ENCODE data around the gene ALDH1L2.

Gene ALDH1L2

DNA sequence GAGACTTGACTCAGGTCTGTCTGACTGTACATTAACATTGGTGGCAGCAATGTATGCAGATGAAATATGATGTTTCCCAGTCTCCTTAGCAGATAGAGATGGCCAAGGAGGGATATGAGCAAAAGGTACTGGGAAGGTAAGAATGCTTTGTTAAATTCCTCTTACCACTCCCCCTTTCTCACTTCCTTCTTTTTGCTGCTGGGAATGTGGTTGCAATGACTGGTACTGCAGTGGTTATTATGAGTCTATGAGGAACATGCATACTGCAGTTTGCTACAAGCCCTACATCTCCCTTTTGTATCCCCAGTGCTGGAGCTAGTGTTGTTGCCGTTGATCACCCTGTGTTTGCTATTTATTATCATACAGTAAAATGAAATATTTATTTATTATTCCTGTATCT is 35.9 kb downstream of the ALDH1L2 start:
- Histone ChIP-seq H3K9ac (ENCODE audit: low read length) (no peak overlapping the region), H3K4me3 (ENCODE audit: low read depth, low read length, poor library complexity, severe bottlenecking) (no peak overlapping the region), H2AFZ (ENCODE audit: low read length) (no peak overlapping the region), H3K27ac (ENCODE audit: low read depth, low read length, poor library complexity, severe bottlenecking) (no peak overlapping the region), H3K4me1 (ENCODE audit: insufficient read depth, low read length, severe bottlenecking) (no peaks in the 10 kb centered on the region), H3K27me3 (ENCODE audit: insufficient read depth, low read length) (no peaks in the 10 kb centered on the region), H3K9me2 (ENCODE audit: low read depth, low read length) (no peaks in the 10 kb centered on the region), H3K4me2 (ENCODE audit: low read length) (no peak overlapping the region), H4K20me1 (ENCODE audit: insufficient read depth, low read length) (no peaks in the 10 kb centered on the region), H3F3A (ENCODE audit: insufficient read depth, low read length) (no peaks in the 10 kb centered on the region), H3K79me2 (ENCODE audit: insufficient read depth, low read length) (no peaks in the 10 kb centered on the region), H3K9me3 (ENCODE audit: low read length) (no peaks in the 10 kb centered on the region), H3K36me3 (ENCODE audit: insufficient read depth, low read length) (no peaks in the 10 kb centered on the region)
- no peak for TF ChIP-seq EZH2 (IDR thresholded peaks at IDR 0.05; ENCODE audit: borderline replicate concordance, low read length)
- TF ChIP-seq CTCF (IDR thresholded peaks at IDR 0.05; ENCODE audit: low read length), result no peak

- H3K9ac ChIP-seq (ENCODE audit: low read length), result no peak overlapping the region
- H3K27me3 ChIP-seq (ENCODE audit: insufficient read depth, low read length), result no peaks in the 10 kb centered on the region
- H2AFZ ChIP-seq (ENCODE audit: low read length), result no peak overlapping the region
- no peak overlapping the region for H3K27ac ChIP-seq (ENCODE audit: low read depth, low read length, poor library complexity, severe bottlenecking)
- TF ChIP-seq EZH2 (IDR thresholded peaks at IDR 0.05; ENCODE audit: borderline replicate concordance, low read length) (no peak), CTCF (IDR thresholded peaks at IDR 0.05; ENCODE audit: low read length) (no peak)
- H3K9me3 ChIP-seq (ENCODE audit: low read length), result no peaks in the 10 kb centered on the region
- no peaks in the 10 kb centered on the region for H3K79me2 ChIP-seq (ENCODE audit: insufficient read depth, low read length)
- H3K4me2 ChIP-seq (ENCODE audit: low read length), result no peak overlapping the region
- H3K4me3 ChIP-seq (ENCODE audit: low read depth, low read length, poor library complexity, severe bottlenecking), result no peak overlapping the region
- H3K36me3 ChIP-seq (ENCODE audit: insufficient read depth, low read length), result no peaks in the 10 kb centered on the region
- H4K20me1 ChIP-seq (ENCODE audit: insufficient read depth, low read length), result no peaks in the 10 kb centered on the region
- no peaks in the 10 kb centered on the region for H3K4me1 ChIP-seq (ENCODE audit: insufficient read depth, low read length, severe bottlenecking)
- H3K9me2 ChIP-seq (ENCODE audit: low read depth, low read length), result no peaks in the 10 kb centered on the region
- no peaks in the 10 kb centered on the region for H3F3A ChIP-seq (ENCODE audit: insufficient read depth, low read length)
These were observed 37.0 kb downstream of the ALDH1L2 start for GRCh38 chr12:105047308-105047707.

- Histone ChIP-seq H3K36me3 (ENCODE audit: insufficient read depth, low read length) (no peaks in the 10 kb centered on the region), H3F3A (ENCODE audit: insufficient read depth, low read length) (no peaks in the 10 kb centered on the region), H3K9me2 (ENCODE audit: low read depth, low read length) (no peaks in the 10 kb centered on the region), H4K20me1 (ENCODE audit: insufficient read depth, low read length) (no peaks in the 10 kb centered on the region), H3K4me1 (ENCODE audit: insufficient read depth, low read length, severe bottlenecking) (no peaks in the 10 kb centered on the region), H3K9ac (ENCODE audit: low read length) (no peak overlapping the region), H3K27ac (ENCODE audit: low read depth, low read length, poor library complexity, severe bottlenecking) (no peak overlapping the region), H3K4me3 (ENCODE audit: low read depth, low read length, poor library complexity, severe bottlenecking) (no peak overlapping the region), H3K9me3 (ENCODE audit: low read length) (no peaks in the 10 kb centered on the region), H3K27me3 (ENCODE audit: insufficient read depth, low read length) (no peaks in the 10 kb centered on the region), H3K4me2 (ENCODE audit: low read length) (no peak overlapping the region), H3K79me2 (ENCODE audit: insufficient read depth, low read length) (no peaks in the 10 kb centered on the region), H2AFZ (ENCODE audit: low read length) (no peak overlapping the region)
- no peak for TF ChIP-seq EZH2 (IDR thresholded peaks at IDR 0.05; ENCODE audit: borderline replicate concordance, low read length)
- TF ChIP-seq CTCF (IDR thresholded peaks at IDR 0.05; ENCODE audit: low read length), result no peak
These were observed 43.1 kb downstream of the ALDH1L2 start for GRCh38 chr12:105041186-105041585.
